ENCODE measurements around the gene GLOD4.

Gene GLOD4

DNA sequence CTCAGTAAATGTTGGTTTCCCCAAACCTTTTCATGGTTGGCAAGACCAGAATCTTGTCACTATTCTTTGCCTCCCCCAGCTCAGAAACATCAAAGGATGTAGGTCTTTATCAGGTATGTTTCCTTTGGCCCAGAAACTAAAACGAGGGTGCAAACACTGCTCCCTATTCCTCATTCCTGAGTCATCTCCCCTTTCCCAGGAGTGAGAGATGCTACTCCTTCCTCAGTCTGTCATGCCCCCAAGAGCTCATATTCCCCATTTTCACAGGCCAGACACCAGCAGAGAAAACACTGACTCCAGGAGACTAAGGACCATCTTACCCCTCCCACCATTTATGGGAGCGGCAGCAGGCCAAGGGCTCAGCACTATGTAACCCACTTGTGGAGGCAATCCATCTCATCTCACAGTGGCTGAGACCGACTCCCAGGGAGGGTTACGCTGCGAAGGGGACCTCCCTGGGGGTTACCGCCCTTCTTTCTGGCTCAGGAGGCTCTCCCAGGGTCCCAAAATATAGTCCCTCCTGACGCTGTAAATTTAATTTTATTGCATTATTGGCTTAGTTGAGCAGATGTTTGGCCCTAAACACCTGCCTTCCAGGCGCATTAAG, 31.5 kb downstream of the GLOD4 start:
- TF ChIP-seq FOXP2 (optimal IDR thresholded peaks at IDR 0.05; ENCODE audit: borderline replicate concordance, extremely low read depth, extremely low read length, insufficient read depth) (no peak), POLR2AphosphoS5 (IDR thresholded peaks at IDR 0.05; ENCODE audit: low read depth, low read length) (no peak; the same call in 1 of the 2 replicates), SIN3A (IDR thresholded peaks at IDR 0.05; ENCODE audit: borderline replicate concordance, insufficient read depth, low read length) (no peak), TAF1 (IDR thresholded peaks at IDR 0.05; ENCODE audit: borderline replicate concordance, insufficient read depth, low read length) (no peak), REST (IDR thresholded peaks at IDR 0.05; ENCODE audit: insufficient read depth in 1 of 2, low read depth in 2 of 2, low read length in 2 of 2) (no peak)

GRCh38 chr17:746783-747629, 35.1 kb downstream of the GLOD4 start:
- TF ChIP-seq POLR2AphosphoS5 (IDR thresholded peaks at IDR 0.05; ENCODE audit: low read depth, low read length) = no peak
- no peak for TF ChIP-seq SIN3A (IDR thresholded peaks at IDR 0.05; ENCODE audit: borderline replicate concordance, insufficient read depth, low read length)
- no peak for TF ChIP-seq FOXP2 (optimal IDR thresholded peaks at IDR 0.05; ENCODE audit: borderline replicate concordance, extremely low read depth, extremely low read length, insufficient read depth)
- TF ChIP-seq TAF1 (IDR thresholded peaks at IDR 0.05; ENCODE audit: borderline replicate concordance, insufficient read depth, low read length) = no peak
- no peak for TF ChIP-seq REST (IDR thresholded peaks at IDR 0.05; ENCODE audit: insufficient read depth in 1 of 2, low read depth in 2 of 2, low read length in 2 of 2)

GRCh38 chr17:746181-746580, 35.9 kb downstream of the GLOD4 start:
- TF ChIP-seq POLR2AphosphoS5 (IDR thresholded peaks at IDR 0.05; ENCODE audit: low read depth, low read length) (no peak), SIN3A (IDR thresholded peaks at IDR 0.05; ENCODE audit: borderline replicate concordance, insufficient read depth, low read length) (no peak), REST (IDR thresholded peaks at IDR 0.05; ENCODE audit: insufficient read depth in 1 of 2, low read depth in 2 of 2, low read length in 2 of 2) (no peak), FOXP2 (optimal IDR thresholded peaks at IDR 0.05; ENCODE audit: borderline replicate concordance, extremely low read depth, extremely low read length, insufficient read depth) (no peak), TAF1 (IDR thresholded peaks at IDR 0.05; ENCODE audit: borderline replicate concordance, insufficient read depth, low read length) (no peak)

GRCh38 chr17:745406-745805, 36.7 kb downstream of the GLOD4 start:
- TF ChIP-seq POLR2AphosphoS5 (IDR thresholded peaks at IDR 0.05; ENCODE audit: low read depth, low read length) (0 out of 2 replicates have a peak, but pooled peaks have one; percentile 27), SIN3A (IDR thresholded peaks at IDR 0.05; ENCODE audit: borderline replicate concordance, insufficient read depth, low read length) (no peak), REST (IDR thresholded peaks at IDR 0.05; ENCODE audit: insufficient read depth in 1 of 2, low read depth in 2 of 2, low read length in 2 of 2) (no peak)
